T-cell (primary cell): ENCODE measurements around the gene ABCF2. TPM values are rescaled to one million over a fixed set of nuclear protein-coding genes. Genes with fewer than 3 reads are reported as not detected.

Source experiments
- ATAC-seq, 4 experiments: fragments of 200-7000 bp in 3 of 4; fragments of 150-1000 bp in 1 of 4; cut with Tn5 transposase; replicated peaks in 1 of 4; 1 replicate in 3 of 4; 2 replicates in 1 of 4; pipeline ENCODE4 v1.10.0; 2021; ENCODE audit warnings: moderate library complexity in 3 of 4, mild to moderate bottlenecking in 2 of 4, moderate number of reproducible peaks in 1 of 4
- CTCF ChIA-PET, 2 donors: fragments of 300-600 bp; sonication (Branson Sonifier 250); formaldehyde crosslinking; loops; one replicate each; lab custom pipeline; 2022; ENCODE audit warnings: antibody characterized with exemption in 2 of 2; lab: Charles Lee
- POLR2A ChIA-PET, 2 donors: fragments of 300-600 bp; sonication (Branson Sonifier 250); formaldehyde crosslinking; loops; one replicate each; lab custom pipeline; 2022; ENCODE audit warnings: antibody characterized with exemption in 2 of 2; lab: Charles Lee
- DNase-seq, 35 experiments: peaks; one replicate each; pipeline versions ENCODE4 v3.0.0 to v3.0.0-alpha.2; 2013 to 2023
- H3K27ac ChIP-seq: one replicate; pipeline ENCODE4 v1.5.1; 2013; ENCODE audit warnings: low read length
- H3K27me3 ChIP-seq, 2 experiments: replicated peaks in 1 of 2; 1 replicate in 1 of 2; 2 replicates in 1 of 2; pipeline versions ENCODE4 v1.6.1 to v1.7.0; 2013; ENCODE audit warnings: low read length in 1 of 2, mixed read lengths in 1 of 2; ENCODE audit not compliant: control insufficient read depth in 2 of 2, insufficient read depth in 2 of 2; ENCODE audit errors: extremely low read depth in 1 of 2
- H3K36me3 ChIP-seq, 2 donors: 1 replicate in 1 of 2; 2 replicates in 1 of 2; pipeline versions ENCODE4 v1.6.1 to v1.7.0; 2013; ENCODE audit warnings: low read length in 1 of 2; ENCODE audit not compliant: control insufficient read depth in 2 of 2, insufficient read depth in 1 of 2; ENCODE audit errors: extremely low read depth in 1 of 2
- H3K4me1 ChIP-seq, 2 experiments: 1 replicate in 1 of 2; 2 replicates in 1 of 2; pipeline versions ENCODE4 v1.6.1 to v1.7.0; 2013; ENCODE audit warnings: low read length in 2 of 2, mixed read lengths in 1 of 2; ENCODE audit not compliant: insufficient read depth in 2 of 2, control insufficient read depth in 1 of 2; ENCODE audit errors: extremely low read depth in 1 of 2
- H3K4me3 ChIP-seq, 2 donors: 1 replicate in 1 of 2; 2 replicates in 1 of 2; pipeline versions ENCODE4 v1.5.1 to v1.7.0; 2013; ENCODE audit warnings: mild to moderate bottlenecking in 2 of 2, low read length in 1 of 2, moderate library complexity in 1 of 2; ENCODE audit not compliant: control insufficient read depth in 1 of 2; ENCODE audit errors: extremely low read depth in 1 of 2
- H3K9me3 ChIP-seq: 2 replicates; pipeline ENCODE4 v1.7.0; 2013
- H3K27ac Mint-ChIP-seq, 2 donors: one replicate each; pipeline ENCODE4 v1.8.0; 2020 to 2021; ENCODE audit warnings: mild to moderate bottlenecking in 2 of 2, mixed read lengths in 2 of 2
- H3K27me3 Mint-ChIP-seq, 2 donors: one replicate each; pipeline ENCODE4 v1.8.0; 2021 to 2022; ENCODE audit warnings: mixed read lengths in 2 of 2
- H3K36me3 Mint-ChIP-seq: one replicate; pipeline ENCODE4 v1.8.0; 2021; ENCODE audit warnings: mixed read lengths
- H3K4me1 Mint-ChIP-seq, 3 donors: one replicate each; pipeline ENCODE4 v1.8.0; 2020 to 2022; ENCODE audit warnings: mixed read lengths in 3 of 3, mild to moderate bottlenecking in 1 of 3
- H3K4me3 Mint-ChIP-seq, 3 donors: one replicate each; pipeline ENCODE4 v1.8.0; 2020 to 2022; ENCODE audit warnings: mild to moderate bottlenecking in 3 of 3, mixed read lengths in 3 of 3, moderate library complexity in 3 of 3
- H3K9me3 Mint-ChIP-seq, 3 donors: one replicate each; pipeline ENCODE4 v1.8.0; 2020 to 2022; ENCODE audit warnings: mixed read lengths in 3 of 3
- WGBS: methylation state at CpG from one replicate; pipeline ENCODE4 v1.1.5; 2013; ENCODE audit warnings: missing lambda C conversion rate; ENCODE audit not compliant: insufficient coverage; 5-methylcytosine and 5-hydroxymethylcytosine counted together
- total RNA-seq, 35 experiments: library from RNA in 6 of 35; stranded (reverse) in 6 of 35; fragments of 120-200 nt in 1 of 35; gene quantifications; one replicate each; pipeline versions ENCODE4 v1.2.1 to v1.2.4 and lab custom pipeline; 2013 to 2026

The ABCF2 gene
- total RNA-seq, 5 donors from 2014 or later (not counting 1 experiment from before 2014, with no cell fraction given), result 22.9 to 39.7 (median 38.8) TPM

DNA sequence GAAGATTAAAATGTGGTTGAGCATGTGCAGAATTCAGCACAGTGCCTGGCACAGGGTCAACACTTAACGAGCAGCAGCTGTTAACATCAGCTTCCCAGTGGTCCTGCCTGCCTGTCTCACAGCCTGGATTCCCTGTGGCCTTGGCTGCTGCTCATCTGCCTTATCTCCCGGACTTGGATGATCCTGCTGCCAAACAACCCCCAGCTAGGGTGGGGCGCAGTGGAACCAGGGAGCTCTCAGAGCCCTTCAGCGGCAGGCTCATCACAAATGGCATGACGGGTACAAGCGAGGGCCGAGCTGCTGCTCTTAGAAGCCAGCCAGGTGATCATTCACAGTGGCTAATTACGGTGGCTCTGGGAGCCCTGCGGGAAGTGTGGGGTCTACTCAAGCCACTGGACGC lies 34.5 kb upstream of the ABCF2 start:
- ChIA-PET POLR2A (no interaction called here), CTCF (no interaction called here)
- DNase-seq, result no peak
- no peak overlapping the region for H3K27ac ChIP-seq
- H3K9me3 Mint-ChIP-seq, result no peaks in the 10 kb centered on the region
- H3K4me1 ChIP-seq, result no peaks in the 10 kb centered on the region
- peaks cover 0 to 44% of the 10 kb centered on the region in 2 experiments for H3K27me3 ChIP-seq
- no peaks in the 10 kb centered on the region for H3K9me3 ChIP-seq
- 80% methylated on average over 9 of the region's 10 CpGs for WGBS
- no peaks in the 10 kb centered on the region for H3K36me3 ChIP-seq
- no peak for ATAC-seq
- peaks cover 14 to 23% of the 10 kb centered on the region in 2 donors for H3K27me3 Mint-ChIP-seq
- H3K27ac Mint-ChIP-seq, result no peak overlapping the region
- no peak overlapping the region for H3K4me3 ChIP-seq
- H3K36me3 Mint-ChIP-seq, result no peaks in the 10 kb centered on the region
- no peaks in the 10 kb centered on the region for H3K4me1 Mint-ChIP-seq
- no peak overlapping the region for H3K4me3 Mint-ChIP-seq

DNA sequence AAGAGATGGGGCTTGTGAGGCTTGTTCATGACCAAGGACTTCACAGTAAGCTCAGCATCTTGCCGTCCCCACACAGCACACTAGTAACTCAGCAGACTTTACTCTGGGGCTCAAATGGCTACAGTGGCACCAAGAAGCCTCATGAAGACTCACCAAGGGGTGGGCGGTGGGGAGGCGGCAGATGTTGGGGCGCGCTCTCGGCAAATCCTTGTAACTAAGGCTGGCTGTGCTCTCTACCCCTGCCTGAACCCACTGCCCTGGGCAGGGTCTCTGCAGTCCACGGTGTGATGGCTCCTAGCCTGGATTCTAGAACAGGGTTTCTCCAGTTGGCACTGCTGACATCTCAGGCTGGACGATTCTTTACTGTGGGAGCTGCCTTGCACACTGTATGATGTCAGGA lies 33.9 kb upstream of the ABCF2 start:
- Mint-ChIP-seq H3K27me3 (peaks cover 12 to 25% of the 10 kb centered on the region in 2 donors), H3K27ac (no peak overlapping the region), H3K4me3 (no peak overlapping the region), H3K36me3 (no peaks in the 10 kb centered on the region), H3K9me3 (no peaks in the 10 kb centered on the region), H3K4me1 (no peaks in the 10 kb centered on the region)
- no peaks in the 10 kb centered on the region for H3K4me1 ChIP-seq
- WGBS, result 85% methylated on average over 8 of the region's 8 CpGs
- no peak overlapping the region for H3K4me3 ChIP-seq
- ATAC-seq, result no peak
- no peak for DNase-seq
- CTCF ChIA-PET, result no interaction called here
- H3K27ac ChIP-seq, result no peak overlapping the region
- H3K9me3 ChIP-seq, result no peaks in the 10 kb centered on the region
- POLR2A ChIA-PET, result no interaction called here
- H3K27me3 ChIP-seq, result peaks cover 0 to 48% of the 10 kb centered on the region in 2 experiments
- H3K36me3 ChIP-seq, result no peaks in the 10 kb centered on the region

DNA sequence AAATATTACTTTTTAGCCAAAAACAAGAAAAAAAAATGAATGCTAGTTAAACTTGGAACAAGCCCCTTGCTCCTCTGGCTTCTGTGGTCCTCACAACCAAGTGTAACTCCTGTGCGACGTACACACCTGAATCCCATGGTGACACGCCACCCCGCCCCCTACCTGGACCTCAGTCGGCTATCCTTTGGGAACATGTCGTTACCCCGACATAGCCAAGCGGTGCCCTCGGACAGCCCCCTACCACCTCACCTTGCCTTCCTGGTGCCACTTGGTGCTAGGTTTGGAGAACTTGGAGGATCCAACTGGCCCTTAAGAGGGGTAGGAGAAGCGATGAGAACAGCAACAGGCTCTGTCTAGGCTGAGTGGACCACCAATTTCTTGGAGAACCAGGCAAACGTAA lies 33.5 kb upstream of the ABCF2 start:
- Mint-ChIP-seq H3K27ac (no peak overlapping the region), H3K4me1 (no peaks in the 10 kb centered on the region), H3K27me3 (peaks cover 15 to 29% of the 10 kb centered on the region in 2 donors), H3K36me3 (no peaks in the 10 kb centered on the region), H3K4me3 (no peak overlapping the region), H3K9me3 (no peaks in the 10 kb centered on the region)
- Histone ChIP-seq H3K4me1 (no peaks in the 10 kb centered on the region), H3K9me3 (no peaks in the 10 kb centered on the region), H3K27ac (no peak overlapping the region), H3K4me3 (no peak overlapping the region), H3K27me3 (peaks cover 0 to 50% of the 10 kb centered on the region in 2 experiments), H3K36me3 (no peaks in the 10 kb centered on the region)
- ATAC-seq (no peak), DNase-seq (no peak)
- POLR2A ChIA-PET, result no interaction called here
- CTCF ChIA-PET, result interaction anchor here in 1 of 2 donors (0.6 to 0.7 kb wide), 2 partner anchors 18 to 151 kb away, joined by 3 to 5 read pairs; no protein-coding TSS in a partner anchor
- WGBS, result 100% methylated on average over 5 of the region's 11 CpGs

DNA sequence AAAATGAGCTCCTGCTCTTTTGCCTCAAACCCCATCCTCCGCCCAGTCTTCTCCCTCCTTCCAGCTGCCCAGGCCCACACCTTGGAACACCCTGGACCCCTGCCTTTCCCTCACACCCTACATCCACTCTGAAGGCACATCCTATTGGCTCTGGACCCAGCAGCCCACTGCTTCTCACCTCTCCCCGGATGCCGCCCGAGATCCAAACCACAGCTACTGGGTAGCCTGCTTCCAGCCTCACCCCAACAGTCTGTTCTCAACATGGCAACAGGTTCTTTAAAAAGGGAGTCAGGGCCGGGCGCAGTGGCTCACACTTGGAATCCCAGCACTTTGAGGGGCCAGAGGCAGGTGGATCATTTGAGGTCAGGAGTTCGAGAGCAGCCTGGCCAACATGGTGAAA lies 31.0 kb upstream of the ABCF2 start:
- H3K4me3 ChIP-seq, result no peak overlapping the region
- Mint-ChIP-seq H3K9me3 (no peaks in the 10 kb centered on the region), H3K27me3 (peaks cover 25 to 44% of the 10 kb centered on the region in 2 donors), H3K4me1 (no peaks in the 10 kb centered on the region), H3K4me3 (no peak overlapping the region), H3K27ac (no peak overlapping the region), H3K36me3 (no peaks in the 10 kb centered on the region)
- no peak for DNase-seq
- H3K9me3 ChIP-seq, result no peaks in the 10 kb centered on the region
- ChIA-PET CTCF (no interaction called here), POLR2A (no interaction called here)
- no peak overlapping the region for H3K27ac ChIP-seq
- H3K4me1 ChIP-seq, result no peaks in the 10 kb centered on the region
- H3K36me3 ChIP-seq, result no peaks in the 10 kb centered on the region
- ATAC-seq, result no peak
- WGBS, result 90% methylated on average over 6 of the region's 7 CpGs
- peaks cover 0 to 64% of the 10 kb centered on the region in 2 experiments for H3K27me3 ChIP-seq

DNA sequence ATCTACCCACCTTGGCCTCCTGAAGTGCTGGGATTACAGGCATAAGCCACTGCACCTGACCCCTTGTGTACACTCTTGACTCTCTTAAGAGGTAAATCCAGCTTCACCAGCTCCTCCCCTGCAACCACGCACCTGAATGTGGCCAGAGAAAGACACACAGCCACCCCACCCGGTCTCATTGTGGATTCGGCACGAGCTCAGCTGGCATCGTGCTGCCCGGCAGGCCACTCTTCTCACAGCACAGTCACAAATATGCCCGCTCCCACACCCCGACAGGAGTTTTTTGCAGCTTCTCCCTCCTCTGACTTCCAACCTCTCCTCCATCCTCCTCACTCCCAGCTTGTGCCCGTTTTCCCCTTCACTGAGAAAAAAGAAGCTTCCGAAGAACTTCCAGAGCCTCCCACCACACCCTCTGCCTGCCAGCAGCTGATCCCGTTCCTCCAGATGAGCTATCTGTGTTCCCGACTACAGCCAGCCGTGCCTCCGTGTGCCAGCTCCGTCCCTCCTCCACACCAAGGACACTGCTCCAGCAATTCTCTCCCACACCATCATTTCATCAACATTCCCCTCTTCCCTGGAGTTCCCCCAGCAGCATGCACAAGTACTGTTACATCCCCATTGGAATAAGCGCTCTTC lies 29.5 kb upstream of the ABCF2 start:
- peaks cover 29 to 52% of the 10 kb centered on the region in 2 donors for H3K27me3 Mint-ChIP-seq
- H3K4me3 Mint-ChIP-seq, result no peak overlapping the region
- CTCF ChIA-PET, result no interaction called here
- no peaks in the 10 kb centered on the region for H3K9me3 ChIP-seq
- no peak overlapping the region for H3K27ac ChIP-seq
- no peaks in the 10 kb centered on the region for H3K36me3 ChIP-seq
- DNase-seq (no peak), ATAC-seq (no peak)
- H3K4me1 Mint-ChIP-seq, result peaks cover 3 to 6% (median 6%) of the 10 kb centered on the region in 3 donors
- H3K4me1 ChIP-seq, result peaks cover 0 to 9% of the 10 kb centered on the region in 2 experiments
- peaks cover 0 to 65% of the 10 kb centered on the region in 2 experiments for H3K27me3 ChIP-seq
- H3K9me3 Mint-ChIP-seq, result no peaks in the 10 kb centered on the region
- no peak overlapping the region for H3K27ac Mint-ChIP-seq
- POLR2A ChIA-PET, result interaction anchor here in 1 of 2 donors (0.5 kb wide), 1 partner anchor 369 kb away, joined by 3 read pairs; no protein-coding TSS in a partner anchor
- no peak overlapping the region for H3K4me3 ChIP-seq
- no peaks in the 10 kb centered on the region for H3K36me3 Mint-ChIP-seq
- 91% methylated on average over 13 of the region's 16 CpGs for WGBS

DNA sequence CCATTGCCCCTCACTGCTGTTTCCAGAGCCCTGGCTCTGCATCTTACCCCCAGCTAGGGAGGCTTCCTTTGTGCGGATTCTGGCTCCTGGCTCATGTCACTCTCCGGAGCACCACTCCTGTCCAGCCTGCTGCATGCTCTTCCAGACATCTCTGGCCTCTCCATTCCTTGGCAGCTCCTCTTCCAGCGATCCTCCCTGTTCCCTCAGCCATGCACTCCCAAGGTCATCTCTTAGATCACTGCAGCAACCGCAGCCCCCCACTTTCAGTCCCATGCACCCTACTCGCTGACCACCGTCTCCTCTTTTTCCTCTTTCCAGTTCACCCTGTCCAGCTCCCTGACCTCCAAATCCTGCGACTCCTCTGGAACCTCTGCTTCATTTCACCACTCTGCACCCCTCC lies 28.4 kb upstream of the ABCF2 start:
- H3K27ac Mint-ChIP-seq, result no peak overlapping the region
- ChIA-PET POLR2A (interaction anchor here in 1 of 2 donors (0.6 kb wide), 1 partner anchor 48 kb away, joined by 4 read pairs; no protein-coding TSS in a partner anchor), CTCF (interaction anchor here in 1 of 2 donors (0.7 kb wide), 2 partner anchors 44 to 161 kb away, joined by 3 to 4 read pairs; no protein-coding TSS in a partner anchor)
- peaks cover 36 to 61% of the 10 kb centered on the region in 2 donors for H3K27me3 Mint-ChIP-seq
- H3K9me3 ChIP-seq, result no peaks in the 10 kb centered on the region
- H3K27me3 ChIP-seq, result peaks cover 4 to 67% of the 10 kb centered on the region in 2 experiments
- H3K4me3 ChIP-seq, result no peak overlapping the region
- ATAC-seq (no peak), DNase-seq (no peak)
- no peaks in the 10 kb centered on the region for H3K9me3 Mint-ChIP-seq
- H3K36me3 Mint-ChIP-seq, result no peaks in the 10 kb centered on the region
- peaks cover 3 to 15% of the 10 kb centered on the region in 2 experiments for H3K4me1 ChIP-seq
- H3K4me1 Mint-ChIP-seq, result peaks cover 12 to 16% (median 16%) of the 10 kb centered on the region in 3 donors
- no peak overlapping the region for H3K27ac ChIP-seq
- H3K36me3 ChIP-seq, result no peaks in the 10 kb centered on the region
- WGBS, result 82% methylated on average over 7 of the region's 7 CpGs
- no peak overlapping the region for H3K4me3 Mint-ChIP-seq
